GM18907 (cell line): Measurements from ENCODE around the gene OR8G1.
"Not testable (repeated sequence)": the region's sequence is repeated elsewhere in the genome, so short reads cannot be mapped to it uniquely, and the experiment has no call there.

Experiments
- ATAC-seq: cut with Tn5 transposase; IDR thresholded peaks from one replicate; pipeline ENCODE4 v1.9.1; 2021; ENCODE audit warnings: mild to moderate bottlenecking, moderate library complexity; ENCODE audit not compliant: unreplicated experiment

OR8G1 gene

GRCh38 chr11:124240621-124241397 is at the start of gene OR8G1:
Gene OR8G1, plus strand, starts transcription at chr11:124241095. Its CDS starts 8,581 bp downstream, at chr11:124249676.
- no peak for ATAC-seq

- ATAC-seq: peak; percentile 91
These were observed 47.5 kb upstream of the OR8G1 start for GRCh38 chr11:124193221-124194010.

GRCh38 chr11:124194293-124195188 is 46.4 kb upstream of the OR8G1 start:
- ATAC-seq: no peak

- peak; percentile 77 for ATAC-seq
These were observed 45.6 kb upstream of the OR8G1 start for GRCh38 chr11:124195189-124195734.

- ATAC-seq: no peak
These were observed 42.9 kb upstream of the OR8G1 start for GRCh38 chr11:124197999-124198398.

- no peak for ATAC-seq
These were observed 42.0 kb upstream of the OR8G1 start for GRCh38 chr11:124198897-124199296.

GRCh38 chr11:124199702-124200101 is 41.2 kb upstream of the OR8G1 start:
- no peak for ATAC-seq

GRCh38 chr11:124200671-124201070 is 40.2 kb upstream of the OR8G1 start:
- no peak for ATAC-seq

GRCh38 chr11:124202951-124203350 is 37.9 kb upstream of the OR8G1 start:
- no peak for ATAC-seq

- no peak for ATAC-seq
These were observed 36.9 kb upstream of the OR8G1 start for GRCh38 chr11:124204008-124204407.

- ATAC-seq: no peak
These were observed 33.6 kb upstream of the OR8G1 start for GRCh38 chr11:124207102-124207792.

GRCh38 chr11:124209824-124210357 is 31.0 kb upstream of the OR8G1 start:
- no peak for ATAC-seq

- no peak for ATAC-seq
These were observed 30.5 kb upstream of the OR8G1 start for GRCh38 chr11:124210421-124210820.

GRCh38 chr11:124211321-124211720 is 29.6 kb upstream of the OR8G1 start:
- ATAC-seq: no peak

GRCh38 chr11:124214027-124214426 is 26.9 kb upstream of the OR8G1 start:
- no peak for ATAC-seq

- ATAC-seq: no peak
These were observed 21.8 kb upstream of the OR8G1 start for GRCh38 chr11:124219126-124219525.

- ATAC-seq: no peak
These were observed 18.5 kb upstream of the OR8G1 start for GRCh38 chr11:124222407-124222806.

- not testable (repeated sequence) for ATAC-seq
These were observed 16.1 kb upstream of the OR8G1 start for GRCh38 chr11:124224618-124225423.

GRCh38 chr11:124225471-124225870 is 15.4 kb upstream of the OR8G1 start:
- ATAC-seq: no peak
